ENCODE results near the gene MYLK2.

GRCh38 chr20:31813611-31814010, 5.5 kb upstream of the MYLK2 start:
- TF ChIP-seq CTCF (IDR thresholded peaks at IDR 0.05; ENCODE audit: low read depth, low read length) (no peak), EZH2phosphoT487 (IDR thresholded peaks at IDR 0.05; ENCODE audit: low read depth) (no peak)
